Fibroblast of villous mesenchyme (primary cell): ENCODE measurements around the gene KBTBD3. TPM values are rescaled to one million over a fixed set of nuclear protein-coding genes. Genes with fewer than 3 reads are reported as not detected.

Experiments used
- DNase-seq: peaks from one replicate; pipeline ENCODE4 v3.0.0-alpha.2; 2010; ENCODE audit warnings: low read depth
- H3K4me3 ChIP-seq: 2 replicates; pipeline ENCODE4 v1.5.1; 2011; ENCODE audit warnings: low read depth, mild to moderate bottlenecking, low read length
- total RNA-seq: library from RNA; depleted of rRNA; stranded (reverse); fragments of >200 nt; gene quantifications from 2 replicates; pipeline ENCODE4 v1.2.3, GENCODE V29; 2012
- TF ChIP-seq, protein P1 (sequence below): IDR thresholded peaks from 2 replicates; pipeline ENCODE4 v1.5.1; 2012; ENCODE audit warnings: low read depth, mild to moderate bottlenecking, low read length; ENCODE audit not compliant: insufficient read depth

Gene KBTBD3
- total RNA-seq, 1 donor = 3.9 TPM

DNA sequence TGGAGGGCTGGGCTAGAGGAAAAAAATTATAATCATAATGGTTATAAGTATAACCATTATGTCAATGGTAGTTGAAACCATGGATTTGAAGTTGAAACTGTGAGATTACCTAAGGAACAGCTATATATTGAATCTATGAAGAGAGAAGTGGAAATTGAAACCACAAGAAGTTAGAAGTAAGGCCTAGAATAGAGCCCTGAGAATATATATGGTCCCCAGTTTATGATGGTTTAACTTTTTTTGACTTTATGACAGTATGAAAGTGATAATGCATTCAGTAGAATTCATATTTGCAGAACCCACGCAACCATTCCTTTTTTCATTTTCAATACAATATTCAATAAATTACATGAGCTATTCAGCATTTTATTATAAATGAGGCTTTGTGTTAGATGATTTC lies 15.3 kb upstream of the KBTBD3 start:
- DNase-seq = no peak
- no peak overlapping the region for H3K4me3 ChIP-seq
- TF ChIP-seq, protein P1, sequence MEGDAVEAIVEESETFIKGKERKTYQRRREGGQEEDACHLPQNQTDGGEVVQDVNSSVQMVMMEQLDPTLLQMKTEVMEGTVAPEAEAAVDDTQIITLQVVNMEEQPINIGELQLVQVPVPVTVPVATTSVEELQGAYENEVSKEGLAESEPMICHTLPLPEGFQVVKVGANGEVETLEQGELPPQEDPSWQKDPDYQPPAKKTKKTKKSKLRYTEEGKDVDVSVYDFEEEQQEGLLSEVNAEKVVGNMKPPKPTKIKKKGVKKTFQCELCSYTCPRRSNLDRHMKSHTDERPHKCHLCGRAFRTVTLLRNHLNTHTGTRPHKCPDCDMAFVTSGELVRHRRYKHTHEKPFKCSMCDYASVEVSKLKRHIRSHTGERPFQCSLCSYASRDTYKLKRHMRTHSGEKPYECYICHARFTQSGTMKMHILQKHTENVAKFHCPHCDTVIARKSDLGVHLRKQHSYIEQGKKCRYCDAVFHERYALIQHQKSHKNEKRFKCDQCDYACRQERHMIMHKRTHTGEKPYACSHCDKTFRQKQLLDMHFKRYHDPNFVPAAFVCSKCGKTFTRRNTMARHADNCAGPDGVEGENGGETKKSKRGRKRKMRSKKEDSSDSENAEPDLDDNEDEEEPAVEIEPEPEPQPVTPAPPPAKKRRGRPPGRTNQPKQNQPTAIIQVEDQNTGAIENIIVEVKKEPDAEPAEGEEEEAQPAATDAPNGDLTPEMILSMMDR = no peak

DNA sequence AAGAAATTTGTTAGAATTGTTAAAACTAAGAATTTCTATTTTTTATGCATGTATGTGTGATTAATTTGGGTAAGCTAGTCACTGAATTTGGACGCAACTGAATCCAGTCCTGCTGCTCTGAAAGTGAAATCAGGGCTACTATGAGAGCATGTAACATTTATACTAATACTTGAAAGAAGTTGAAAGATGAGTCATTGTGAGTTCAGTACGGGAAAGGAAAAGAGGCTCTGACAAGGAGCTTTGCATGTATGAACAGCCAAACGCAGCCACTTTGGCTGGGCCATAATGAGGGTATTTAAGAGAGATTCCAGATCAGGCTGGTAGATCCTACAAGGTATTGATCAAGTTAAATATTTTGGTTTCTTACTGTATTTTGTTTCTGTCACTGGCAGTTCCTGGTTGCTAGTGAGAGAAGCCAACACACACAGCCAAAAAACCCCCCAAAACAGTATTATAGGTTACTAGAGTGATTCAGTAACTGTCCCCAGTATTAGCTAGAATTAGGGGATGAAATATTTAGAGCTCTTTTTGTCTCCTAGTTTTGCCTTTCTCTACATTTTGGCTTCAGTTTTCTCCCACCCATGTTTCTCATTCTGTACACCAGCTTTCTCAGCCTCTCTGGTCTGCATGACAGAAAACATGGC lies 14.5 kb upstream of the KBTBD3 start:
- H3K4me3 ChIP-seq = no peak overlapping the region
- TF ChIP-seq, protein P1 = no peak
- peak; percentile 63 for DNase-seq

DNA sequence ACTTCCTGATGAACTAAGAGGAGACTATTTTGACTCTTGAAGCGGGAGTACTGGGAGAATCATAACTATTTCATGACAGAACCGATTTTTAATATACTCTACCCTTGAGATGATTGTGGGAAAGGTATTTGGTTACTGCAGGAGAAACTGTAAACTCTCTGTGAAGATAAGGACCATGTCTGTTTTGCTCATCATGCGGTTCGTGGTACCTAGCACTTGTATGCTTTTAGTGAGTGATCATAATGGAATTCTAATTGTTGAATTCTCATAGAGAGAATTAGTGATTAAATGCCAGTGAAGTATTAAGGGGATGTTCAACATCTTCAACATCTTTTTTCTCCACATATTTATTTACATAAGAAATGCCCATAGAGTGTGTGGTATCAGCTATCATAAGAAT lies 11.7 kb upstream of the KBTBD3 start:
- DNase-seq = no peak
- no peak overlapping the region for H3K4me3 ChIP-seq
- TF ChIP-seq, protein P1 = no peak

DNA sequence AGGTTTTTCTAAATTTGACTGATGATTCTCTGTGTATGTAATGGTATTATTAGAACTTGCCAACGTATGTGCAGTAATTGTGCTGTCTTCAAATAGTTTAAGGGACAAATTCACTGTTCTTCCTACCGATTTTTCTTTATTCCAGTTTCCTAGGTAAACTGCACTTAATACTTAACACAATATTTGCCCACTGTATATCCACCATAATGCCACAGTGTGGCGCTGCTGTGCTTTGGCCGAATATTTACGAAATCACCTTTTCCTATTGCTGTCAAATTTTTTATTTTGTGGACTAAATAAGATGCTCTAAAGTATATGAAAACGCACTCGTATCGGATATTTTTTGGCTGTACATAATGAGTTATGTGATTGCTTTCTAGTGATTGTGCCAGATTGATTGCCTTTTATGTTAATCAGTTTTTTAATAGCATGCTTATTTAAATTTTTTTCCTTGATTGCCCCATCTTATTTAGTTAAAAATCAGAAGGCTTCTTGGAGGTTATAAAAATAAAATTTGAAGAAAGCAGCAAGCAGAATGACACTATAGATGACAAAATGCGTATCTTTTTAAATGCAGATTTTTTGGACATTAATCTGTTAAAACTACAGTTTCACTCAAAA lies 10.8 kb upstream of the KBTBD3 start:
- TF ChIP-seq, protein P1 = peak; percentile 88
- peak; percentile 69 for DNase-seq
- no peak overlapping the region for H3K4me3 ChIP-seq

DNA sequence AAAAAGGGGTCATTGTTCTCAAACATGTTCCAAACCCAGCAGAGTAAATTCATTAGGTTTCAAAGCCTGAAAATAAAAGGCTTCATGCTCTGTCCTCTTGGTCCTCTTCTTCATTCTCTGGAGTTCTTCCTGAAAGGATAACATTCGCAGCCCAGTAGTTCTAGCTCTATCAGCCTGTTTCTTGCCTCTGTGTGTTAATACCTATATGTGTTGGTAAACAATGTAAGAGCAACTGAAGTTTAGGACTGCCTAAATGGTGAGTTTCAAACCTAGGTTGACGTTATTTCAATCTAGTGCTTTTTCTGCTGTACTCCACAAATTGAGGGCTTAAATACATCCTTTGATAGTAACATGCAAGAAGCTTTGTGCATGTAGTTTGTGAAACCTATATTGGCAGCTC lies 9.7 kb upstream of the KBTBD3 start:
- no peak for DNase-seq
- no peak overlapping the region for H3K4me3 ChIP-seq
- TF ChIP-seq, protein P1 = no peak

DNA sequence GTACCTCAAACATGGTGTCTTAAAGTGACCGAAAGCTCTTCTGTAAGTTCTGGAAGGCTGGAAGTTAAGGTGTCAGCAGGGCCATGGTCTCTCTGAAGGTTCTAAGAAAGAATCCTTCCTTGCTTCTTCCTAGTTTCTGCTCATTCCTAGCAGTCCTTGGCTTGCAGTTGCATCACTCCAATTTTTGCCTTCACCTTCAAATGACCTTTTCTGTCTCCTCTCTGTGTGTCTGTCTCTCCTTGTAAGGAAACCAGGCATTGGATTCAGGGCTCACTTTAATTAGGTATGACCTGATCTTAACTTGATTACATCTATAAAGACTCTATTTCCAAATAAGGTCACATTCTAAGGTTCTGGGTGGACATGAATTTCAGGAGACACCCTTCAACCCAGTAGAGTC lies 9.0 kb upstream of the KBTBD3 start:
- DNase-seq = no peak
- no peak overlapping the region for H3K4me3 ChIP-seq
- TF ChIP-seq, protein P1 = no peak
